HUDEP-2 (cell line): ENCODE data around the gene LPGAT1.
"Not testable (repeated sequence)": the region's sequence is repeated elsewhere in the genome, so short reads cannot be mapped to it uniquely, and the experiment has no call there.

ENCODE experiments used
- DNase-seq, 76 experiments: peaks; one replicate each; lab custom pipeline; 2025; ENCODE audit not compliant: unreplicated experiment in 76 of 76; lab: John Stamatoyannopoulos, UW

The LPGAT1 gene

GRCh38 chr1:211710566-211711314 is 119.8 kb downstream of the LPGAT1 start:
- DNase-seq, result no peak

GRCh38 chr1:211708926-211709325 is 121.6 kb downstream of the LPGAT1 start:
- no peak for DNase-seq

- no peak for DNase-seq
Measured at GRCh38 chr1:211708006-211708405, 122.6 kb downstream of the LPGAT1 start.

- no peak for DNase-seq
Measured at GRCh38 chr1:211705467-211706091, 125.0 kb downstream of the LPGAT1 start.

- DNase-seq, result no peak
Measured at GRCh38 chr1:211704543-211704942, 126.0 kb downstream of the LPGAT1 start.

GRCh38 chr1:211703812-211704537 is 126.6 kb downstream of the LPGAT1 start:
- DNase-seq, result no peak

GRCh38 chr1:211701733-211702132 is 128.8 kb downstream of the LPGAT1 start:
- DNase-seq, result no peak

- DNase-seq, result no peak
Measured at GRCh38 chr1:211699059-211699458, 131.5 kb downstream of the LPGAT1 start.

GRCh38 chr1:211698161-211699026 is 132.2 kb downstream of the LPGAT1 start:
- DNase-seq, result peak in 65 of 76 experiments; percentile 6 to 83 (median 47)

GRCh38 chr1:211697356-211697755 is 133.2 kb downstream of the LPGAT1 start:
- no peak for DNase-seq

- peak in 47 of 76 experiments; percentile 1 to 89 (median 33) for DNase-seq
Measured at GRCh38 chr1:211695135-211695816, 135.3 kb downstream of the LPGAT1 start.

- not testable (repeated sequence) for DNase-seq
Measured at GRCh38 chr1:211693911-211694310, 136.7 kb downstream of the LPGAT1 start.
